ENCODE data around the gene KCNMA1. TPM values are rescaled to one million over a fixed set of nuclear protein-coding genes. Genes with fewer than 3 reads are reported as not detected.

The KCNMA1 gene
- total and polyA plus RNA-seq, 2 donors from 2014 or later: 4.2 to 8.9 TPM

- H3K36me3 ChIP-seq (ENCODE audit: control insufficient read depth in 2 of 3, insufficient read depth in 3 of 3, low read length in 3 of 3): no peaks in the 10 kb centered on the region
- FAIRE-seq (no peak), DNase-seq (no peak)
- H3K9me3 ChIP-seq (ENCODE audit: control insufficient read depth in 2 of 3, insufficient read depth in 1 of 3, low read length in 3 of 3): no peaks in the 10 kb centered on the region
- H3K27ac ChIP-seq (ENCODE audit: low read depth in 2 of 2, low read length in 2 of 2): no peak overlapping the region
- H3K9ac ChIP-seq (ENCODE audit: low read length in 3 of 3): no peak overlapping the region
- TF ChIP-seq CTCF (IDR thresholded peaks at IDR 0.05; ENCODE audit: borderline replicate concordance, extremely low read depth, insufficient read depth): no peak
- H3K27me3 ChIP-seq (ENCODE audit: control insufficient read depth, insufficient read depth, low read length): no peaks in the 10 kb centered on the region
- no peak overlapping the region for H3K4me3 ChIP-seq (ENCODE audit: low read length in 3 of 3)
- intact Hi-C loops (cut with DNase I): no loop called here
- H3K4me1 ChIP-seq (ENCODE audit: control insufficient read depth in 2 of 3, insufficient read depth in 2 of 3, low read depth in 1 of 3, low read length in 3 of 3): no peaks in the 10 kb centered on the region
Measured at GRCh38 chr10:76918106-76918505, 719.5 kb downstream of the KCNMA1 start.

GRCh38 chr10:76917071-76917470, 720.5 kb downstream of the KCNMA1 start:
- Histone ChIP-seq H3K9ac (ENCODE audit: low read length in 3 of 3) (no peak overlapping the region), H3K27me3 (ENCODE audit: control insufficient read depth, insufficient read depth, low read length) (no peaks in the 10 kb centered on the region), H3K4me1 (ENCODE audit: control insufficient read depth in 2 of 3, insufficient read depth in 2 of 3, low read depth in 1 of 3, low read length in 3 of 3) (no peaks in the 10 kb centered on the region), H3K36me3 (ENCODE audit: control insufficient read depth in 2 of 3, insufficient read depth in 3 of 3, low read length in 3 of 3) (no peaks in the 10 kb centered on the region), H3K4me3 (ENCODE audit: low read length in 3 of 3) (no peak overlapping the region), H3K27ac (ENCODE audit: low read depth in 2 of 2, low read length in 2 of 2) (no peak overlapping the region), H3K9me3 (ENCODE audit: control insufficient read depth in 2 of 3, insufficient read depth in 1 of 3, low read length in 3 of 3) (no peaks in the 10 kb centered on the region)
- no peak for TF ChIP-seq CTCF (IDR thresholded peaks at IDR 0.05; ENCODE audit: borderline replicate concordance, extremely low read depth, insufficient read depth)
- DNase-seq (no peak), FAIRE-seq (no peak)
- intact Hi-C loops (cut with DNase I): no loop called here

- no peaks in the 10 kb centered on the region for H3K36me3 ChIP-seq (ENCODE audit: control insufficient read depth in 2 of 3, insufficient read depth in 3 of 3, low read length in 3 of 3)
- no peak for DNase-seq
- no peak overlapping the region for H3K27ac ChIP-seq (ENCODE audit: low read depth in 2 of 2, low read length in 2 of 2)
- no peak overlapping the region for H3K4me3 ChIP-seq (ENCODE audit: low read length in 3 of 3)
- H3K4me1 ChIP-seq (ENCODE audit: control insufficient read depth in 2 of 3, insufficient read depth in 2 of 3, low read depth in 1 of 3, low read length in 3 of 3): no peaks in the 10 kb centered on the region
- FAIRE-seq: no peak
- H3K27me3 ChIP-seq (ENCODE audit: control insufficient read depth, insufficient read depth, low read length): no peaks in the 10 kb centered on the region
- H3K9me3 ChIP-seq (ENCODE audit: control insufficient read depth in 2 of 3, insufficient read depth in 1 of 3, low read length in 3 of 3): no peaks in the 10 kb centered on the region
- no peak for TF ChIP-seq CTCF (IDR thresholded peaks at IDR 0.05; ENCODE audit: borderline replicate concordance, extremely low read depth, insufficient read depth)
- intact Hi-C loops (cut with DNase I): no loop called here
- no peak overlapping the region for H3K9ac ChIP-seq (ENCODE audit: low read length in 3 of 3)
Measured at GRCh38 chr10:76916536-76916935, 721.1 kb downstream of the KCNMA1 start.

- intact Hi-C loops (cut with DNase I): no loop called here
- no peaks in the 10 kb centered on the region for H3K36me3 ChIP-seq (ENCODE audit: control insufficient read depth in 2 of 3, insufficient read depth in 3 of 3, low read length in 3 of 3)
- H3K4me1 ChIP-seq (ENCODE audit: control insufficient read depth in 2 of 3, insufficient read depth in 2 of 3, low read depth in 1 of 3, low read length in 3 of 3): no peaks in the 10 kb centered on the region
- H3K27me3 ChIP-seq (ENCODE audit: control insufficient read depth, insufficient read depth, low read length): no peaks in the 10 kb centered on the region
- no peak overlapping the region for H3K27ac ChIP-seq (ENCODE audit: low read depth in 2 of 2, low read length in 2 of 2)
- no peak for TF ChIP-seq CTCF (IDR thresholded peaks at IDR 0.05; ENCODE audit: borderline replicate concordance, extremely low read depth, insufficient read depth)
- DNase-seq: no peak
- no peak overlapping the region for H3K4me3 ChIP-seq (ENCODE audit: low read length in 3 of 3)
- no peak overlapping the region for H3K9ac ChIP-seq (ENCODE audit: low read length in 3 of 3)
- no peak for FAIRE-seq
- H3K9me3 ChIP-seq (ENCODE audit: control insufficient read depth in 2 of 3, insufficient read depth in 1 of 3, low read length in 3 of 3): no peaks in the 10 kb centered on the region
Measured at GRCh38 chr10:76915316-76915715, 722.3 kb downstream of the KCNMA1 start.

Data from kidney (tissue), 14 donors.